Measurements from ENCODE around the gene CABLES2.

GRCh38 chr20:62433658-62434497 is 26.8 kb upstream of the CABLES2 start:
- TF ChIP-seq, protein P1, sequence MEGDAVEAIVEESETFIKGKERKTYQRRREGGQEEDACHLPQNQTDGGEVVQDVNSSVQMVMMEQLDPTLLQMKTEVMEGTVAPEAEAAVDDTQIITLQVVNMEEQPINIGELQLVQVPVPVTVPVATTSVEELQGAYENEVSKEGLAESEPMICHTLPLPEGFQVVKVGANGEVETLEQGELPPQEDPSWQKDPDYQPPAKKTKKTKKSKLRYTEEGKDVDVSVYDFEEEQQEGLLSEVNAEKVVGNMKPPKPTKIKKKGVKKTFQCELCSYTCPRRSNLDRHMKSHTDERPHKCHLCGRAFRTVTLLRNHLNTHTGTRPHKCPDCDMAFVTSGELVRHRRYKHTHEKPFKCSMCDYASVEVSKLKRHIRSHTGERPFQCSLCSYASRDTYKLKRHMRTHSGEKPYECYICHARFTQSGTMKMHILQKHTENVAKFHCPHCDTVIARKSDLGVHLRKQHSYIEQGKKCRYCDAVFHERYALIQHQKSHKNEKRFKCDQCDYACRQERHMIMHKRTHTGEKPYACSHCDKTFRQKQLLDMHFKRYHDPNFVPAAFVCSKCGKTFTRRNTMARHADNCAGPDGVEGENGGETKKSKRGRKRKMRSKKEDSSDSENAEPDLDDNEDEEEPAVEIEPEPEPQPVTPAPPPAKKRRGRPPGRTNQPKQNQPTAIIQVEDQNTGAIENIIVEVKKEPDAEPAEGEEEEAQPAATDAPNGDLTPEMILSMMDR (IDR thresholded peaks at IDR 0.05): no peak
- TF ChIP-seq POLR2A (IDR thresholded peaks at IDR 0.05): no peak
